BLaER1 treated with 17β-estradiol and CSF1 and Interleukin-3, amounts not matched to agents 10 nM and 100 nM (cell line): ENCODE measurements around the gene DDIT3.

Experiments
- H3K27ac ChIP-seq, 11 experiments: shearing (Covaris generic); formaldehyde crosslinking; 2 replicates each; pipeline ENCODE4 v1.8.1; 2022
- H3K27me3 ChIP-seq, 11 experiments: shearing (Covaris generic); formaldehyde crosslinking; 2 replicates each; pipeline ENCODE4 v1.8.1; 2022
- H3K36me3 ChIP-seq, 11 experiments: shearing (Covaris generic); formaldehyde crosslinking; 2 replicates each; pipeline ENCODE4 v1.8.1; 2022
- H3K4me1 ChIP-seq, 10 experiments: shearing (Covaris generic); formaldehyde crosslinking; 2 replicates each; pipeline ENCODE4 v1.8.1; 2022
- H3K4me2 ChIP-seq, 11 experiments: shearing (Covaris generic); formaldehyde crosslinking; 2 replicates each; pipeline ENCODE4 v1.8.1; 2022
- H3K4me3 ChIP-seq, 10 experiments: shearing (Covaris generic); formaldehyde crosslinking; 2 replicates each; pipeline ENCODE4 v1.8.1; 2022
- H3K9ac ChIP-seq, 11 experiments: shearing (Covaris generic); formaldehyde crosslinking; 2 replicates each; pipeline ENCODE4 v1.8.1; 2022
- H3K9me3 ChIP-seq, 11 experiments: shearing (Covaris generic); formaldehyde crosslinking; replicated peaks in 1 of 11; 2 replicates each; pipeline ENCODE4 v1.8.1; 2022
- H4K20me1 ChIP-seq, 11 experiments: shearing (Covaris generic); formaldehyde crosslinking; 2 replicates each; pipeline ENCODE4 v1.8.1; 2022
- Cebpa-rat ChIP-seq, 11 experiments: shearing (Covaris generic); IDR thresholded peaks; 2 replicates each; pipeline ENCODE4 v1.8.1; 2022

Gene DDIT3

DNA sequence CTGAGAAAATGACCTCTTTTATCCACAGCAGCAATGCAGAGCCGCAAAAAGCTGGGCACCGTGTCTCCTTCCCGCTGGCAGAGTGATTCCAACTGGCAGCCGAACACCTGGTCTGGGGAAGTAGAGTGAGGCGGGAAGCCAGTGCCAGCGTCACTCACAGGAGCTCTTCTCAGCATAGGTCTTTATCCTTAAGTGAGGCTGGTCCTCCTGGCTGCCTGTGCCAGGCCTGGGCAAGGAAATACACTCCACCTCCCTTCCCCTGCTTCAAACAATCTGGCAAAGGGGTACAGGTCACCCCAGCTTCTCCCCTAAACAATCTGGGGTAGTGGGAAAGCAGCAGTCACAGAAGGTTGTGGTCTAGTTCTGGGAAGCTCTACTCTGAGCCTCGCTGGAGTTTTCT lies 45.5 kb downstream of the DDIT3 start:
- H3K4me1 ChIP-seq = peaks cover 47 to 85% (median 52%) of the 10 kb centered on the region in 10 experiments
- no peaks in the 10 kb centered on the region; a peak in 3 of 22 replicates for H3K27me3 ChIP-seq
- H3K9me3 ChIP-seq = no peaks in the 10 kb centered on the region
- H3K27ac ChIP-seq = no peak overlapping the region
- peaks cover 0 to 62% (median 18%) of the 10 kb centered on the region in 11 experiments; a peak in 10 of 22 replicates for H4K20me1 ChIP-seq
- no peak for TF ChIP-seq Cebpa-rat (IDR thresholded peaks at IDR 0.05)
- peak overlapping the region in 4 of 11 experiments; percentile 82 to 91 (median 86); a peak in 4 of 22 replicates for H3K9ac ChIP-seq
- peaks cover 24 to 62% (median 56%) of the 10 kb centered on the region in 11 experiments; a peak in 19 of 22 replicates for H3K36me3 ChIP-seq
- H3K4me3 ChIP-seq = peak overlapping the region in 4 of 10 experiments; percentile 76 to 88 (median 82); a peak in 6 of 20 replicates
- H3K4me2 ChIP-seq = peak overlapping the region; percentile 21 to 100 (median 99); a peak in 15 of 22 replicates

DNA sequence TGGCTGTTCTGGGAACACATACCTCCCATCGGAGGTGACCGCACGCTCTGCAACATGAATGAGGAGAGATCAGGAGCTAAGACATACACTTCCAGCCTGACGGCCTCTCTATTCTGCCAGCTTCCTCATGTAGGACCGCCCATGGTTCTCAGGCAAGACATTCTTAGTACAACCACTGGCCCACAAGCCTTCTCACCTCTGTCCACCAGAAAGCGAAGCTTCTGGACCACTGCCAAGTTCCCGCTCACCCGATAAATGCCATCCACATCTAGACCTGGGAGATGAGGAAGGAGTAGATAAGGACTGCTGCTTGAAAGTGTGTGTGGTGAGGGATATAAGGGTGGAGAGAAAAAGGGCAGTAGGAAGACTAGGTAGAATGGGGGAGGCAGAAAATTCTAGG lies 45.9 kb downstream of the DDIT3 start:
- TF ChIP-seq Cebpa-rat (IDR thresholded peaks at IDR 0.05) = no peak
- no peaks in the 10 kb centered on the region; a peak in 3 of 22 replicates for H3K27me3 ChIP-seq
- no peaks in the 10 kb centered on the region for H3K9me3 ChIP-seq
- H3K9ac ChIP-seq = peak overlapping the region in 4 of 11 experiments; percentile 82 to 91 (median 86); a peak in 4 of 22 replicates
- peaks cover 0 to 66% (median 18%) of the 10 kb centered on the region in 11 experiments; a peak in 11 of 22 replicates for H4K20me1 ChIP-seq
- peaks cover 24 to 66% (median 61%) of the 10 kb centered on the region in 11 experiments; a peak in 19 of 22 replicates for H3K36me3 ChIP-seq
- H3K27ac ChIP-seq = no peak overlapping the region
- H3K4me1 ChIP-seq = peaks cover 43 to 85% (median 49%) of the 10 kb centered on the region in 10 experiments
- peak overlapping the region in 8 of 11 experiments; percentile 21 to 100 (median 98); a peak in 12 of 22 replicates for H3K4me2 ChIP-seq
- peak overlapping the region in 3 of 10 experiments; percentile 77 to 88 (median 86); a peak in 4 of 20 replicates for H3K4me3 ChIP-seq

DNA sequence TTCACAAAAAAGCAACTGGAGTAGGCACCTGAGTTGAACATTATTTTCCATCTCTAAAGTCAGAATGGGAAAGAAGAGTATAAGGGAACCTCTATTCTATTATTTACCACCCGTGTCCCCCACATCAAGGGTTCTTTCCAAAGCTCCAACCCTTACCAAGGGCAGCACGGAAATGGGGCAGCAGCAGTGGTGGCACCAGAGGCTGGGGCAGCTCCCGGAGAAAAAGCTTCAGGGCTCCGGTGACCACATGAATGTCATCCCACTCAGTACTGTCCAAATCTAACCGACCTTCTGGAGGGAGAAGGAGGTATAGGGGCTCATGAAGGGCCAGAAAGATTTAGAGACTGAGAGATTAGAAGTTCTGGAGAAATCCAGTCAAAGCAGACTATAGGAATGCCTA lies 46.4 kb downstream of the DDIT3 start:
- 0 out of 20 replicates have a peak overlapping the region, but pooled peaks of 1 of the 10 experiments have one; percentile 88 for H3K4me3 ChIP-seq
- peak overlapping the region in 5 of 11 experiments; percentile 97 to 100 (median 97); a peak in 7 of 22 replicates for H3K4me2 ChIP-seq
- H4K20me1 ChIP-seq = peaks cover 0 to 71% (median 18%) of the 10 kb centered on the region in 11 experiments; a peak in 11 of 22 replicates
- H3K9ac ChIP-seq = peak overlapping the region in 1 of 11 experiments; percentile 91; a peak in 1 of 22 replicates
- H3K9me3 ChIP-seq = no peaks in the 10 kb centered on the region
- H3K27ac ChIP-seq = no peak overlapping the region
- no peak for TF ChIP-seq Cebpa-rat (IDR thresholded peaks at IDR 0.05)
- H3K27me3 ChIP-seq = no peaks in the 10 kb centered on the region; a peak in 3 of 22 replicates
- peaks cover 24 to 71% (median 66%) of the 10 kb centered on the region in 11 experiments; a peak in 19 of 22 replicates for H3K36me3 ChIP-seq
- peaks cover 37 to 83% (median 46%) of the 10 kb centered on the region in 10 experiments for H3K4me1 ChIP-seq

DNA sequence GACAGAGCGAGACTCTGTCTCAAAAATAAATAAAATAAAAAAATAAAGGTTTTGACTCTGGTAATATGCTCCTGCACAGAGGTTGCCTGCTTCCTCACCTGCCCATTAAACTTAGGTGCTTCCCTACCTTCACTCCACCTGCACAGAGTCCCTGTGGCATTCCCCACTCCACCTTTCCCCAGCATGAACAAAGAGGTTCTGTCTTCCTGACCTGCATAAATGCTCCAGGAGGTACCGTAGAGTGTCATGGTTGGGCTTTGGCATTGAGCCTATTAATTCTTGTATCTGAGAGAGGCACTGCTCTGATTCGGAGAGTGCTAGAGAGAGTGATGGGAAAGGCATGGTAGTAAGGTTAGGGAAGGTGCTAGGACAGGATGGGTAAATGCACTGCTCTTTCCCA lies 46.9 kb downstream of the DDIT3 start:
- Histone ChIP-seq H3K9me3 (no peaks in the 10 kb centered on the region), H3K27me3 (no peaks in the 10 kb centered on the region; a peak in 3 of 22 replicates), H3K27ac (no peak overlapping the region), H3K4me3 (no peak overlapping the region), H3K36me3 (peaks cover 24 to 76% (median 68%) of the 10 kb centered on the region in 11 experiments; a peak in 19 of 22 replicates), H3K9ac (no peak overlapping the region), H3K4me2 (peak overlapping the region in 4 of 11 experiments; percentile 97 to 100 (median 98); a peak in 7 of 22 replicates), H4K20me1 (peaks cover 0 to 76% (median 18%) of the 10 kb centered on the region in 11 experiments; a peak in 11 of 22 replicates), H3K4me1 (peaks cover 32 to 78% (median 41%) of the 10 kb centered on the region in 10 experiments)
- TF ChIP-seq Cebpa-rat (IDR thresholded peaks at IDR 0.05) = no peak

- Histone ChIP-seq H3K36me3 (peaks cover 24 to 85% (median 68%) of the 10 kb centered on the region in 11 experiments; a peak in 19 of 22 replicates), H3K27ac (no peak overlapping the region), H3K9me3 (no peaks in the 10 kb centered on the region), H3K9ac (no peak overlapping the region), H3K4me1 (peaks cover 22 to 71% (median 33%) of the 10 kb centered on the region in 10 experiments), H3K4me2 (peak overlapping the region in 2 of 11 experiments; percentile 97; a peak in 5 of 22 replicates), H3K27me3 (no peaks in the 10 kb centered on the region; a peak in 3 of 22 replicates), H4K20me1 (peaks cover 0 to 86% (median 18%) of the 10 kb centered on the region in 11 experiments; a peak in 11 of 22 replicates), H3K4me3 (no peak overlapping the region)
- no peak for TF ChIP-seq Cebpa-rat (IDR thresholded peaks at IDR 0.05)
These were observed 47.9 kb downstream of the DDIT3 start for GRCh38 chr12:57472391-57472790.

GRCh38 chr12:57471661-57472060 lies 48.7 kb downstream of the DDIT3 start:
- peak overlapping the region in 1 of 11 experiments; percentile 29; a peak in 1 of 22 replicates for H3K9ac ChIP-seq
- H3K27ac ChIP-seq = no peak overlapping the region
- H3K4me2 ChIP-seq = peak overlapping the region in 3 of 11 experiments; percentile 23 to 97 (median 42); a peak in 4 of 22 replicates
- peaks cover 0 to 94% (median 18%) of the 10 kb centered on the region in 11 experiments; a peak in 11 of 22 replicates for H4K20me1 ChIP-seq
- peaks cover 24 to 87% (median 68%) of the 10 kb centered on the region in 11 experiments; a peak in 19 of 22 replicates for H3K36me3 ChIP-seq
- no peaks in the 10 kb centered on the region for H3K9me3 ChIP-seq
- H3K4me1 ChIP-seq = peaks cover 15 to 71% (median 30%) of the 10 kb centered on the region in 10 experiments
- H3K4me3 ChIP-seq = no peak overlapping the region
- H3K27me3 ChIP-seq = no peaks in the 10 kb centered on the region; a peak in 3 of 22 replicates
- no peak for TF ChIP-seq Cebpa-rat (IDR thresholded peaks at IDR 0.05)

- Histone ChIP-seq H3K4me1 (peaks cover 9 to 74% (median 25%) of the 10 kb centered on the region in 10 experiments), H3K27ac (no peak overlapping the region), H3K9me3 (no peaks in the 10 kb centered on the region), H3K27me3 (no peaks in the 10 kb centered on the region; a peak in 3 of 22 replicates), H3K4me3 (no peak overlapping the region), H3K36me3 (peaks cover 24 to 87% (median 68%) of the 10 kb centered on the region in 11 experiments; a peak in 19 of 22 replicates), H3K9ac (peak overlapping the region in 2 of 11 experiments; percentile 4 to 29; a peak in 1 of 22 replicates), H3K4me2 (peak overlapping the region in 3 of 11 experiments; percentile 23 to 97 (median 42); a peak in 2 of 22 replicates), H4K20me1 (peaks cover 0 to 99% (median 18%) of the 10 kb centered on the region in 11 experiments; a peak in 11 of 22 replicates)
- no peak for TF ChIP-seq Cebpa-rat (IDR thresholded peaks at IDR 0.05)
These were observed 49.2 kb downstream of the DDIT3 start for GRCh38 chr12:57470970-57471656.

GRCh38 chr12:57470286-57470969 lies 49.9 kb downstream of the DDIT3 start:
- H3K27ac ChIP-seq = no peak overlapping the region
- no peaks in the 10 kb centered on the region; a peak in 1 of 22 replicates for H3K27me3 ChIP-seq
- H3K4me3 ChIP-seq = no peak overlapping the region
- H3K9ac ChIP-seq = 0 out of 22 replicates have a peak overlapping the region, but pooled peaks of 1 of the 11 experiments have one; percentile 4
- no peaks in the 10 kb centered on the region for H3K9me3 ChIP-seq
- peaks cover 3 to 74% (median 22%) of the 10 kb centered on the region in 10 experiments; a peak in 18 of 20 replicates for H3K4me1 ChIP-seq
- H4K20me1 ChIP-seq = peaks cover 0 to 100% (median 18%) of the 10 kb centered on the region in 11 experiments; a peak in 11 of 22 replicates
- H3K36me3 ChIP-seq = peaks cover 24 to 83% (median 66%) of the 10 kb centered on the region in 11 experiments; a peak in 19 of 22 replicates
- TF ChIP-seq Cebpa-rat (IDR thresholded peaks at IDR 0.05) = no peak
- peak overlapping the region in 2 of 11 experiments; percentile 2 to 9; a peak in 1 of 22 replicates for H3K4me2 ChIP-seq
